ENCODE data around the gene EPB41.
"Not testable (repeated sequence)": the region's sequence is repeated elsewhere in the genome, so short reads cannot be mapped to it uniquely, and the experiment has no call there.

- TF ChIP-seq CTBP1 (IDR thresholded peaks at IDR 0.05; ENCODE audit: borderline replicate concordance); NFRKB (IDR thresholded peaks at IDR 0.05); SP1 (IDR thresholded peaks at IDR 0.05); FOXK2 (IDR thresholded peaks at IDR 0.05); L3MBTL2 (conservative IDR thresholded peaks at IDR 0.05); ELF4 (IDR thresholded peaks at IDR 0.05): not testable (repeated sequence)
Observed at GRCh38 chr1:29045663-29046062, 131.3 kb downstream of the EPB41 start.
